Inflammatory macrophage (primary cell): ENCODE measurements around the gene PSD4.

ENCODE experiments used
- DNase-seq, 2 donors: peaks; one replicate each; pipeline ENCODE4 v3.0.0-alpha.2; 2020 to 2022

PSD4 gene

DNA sequence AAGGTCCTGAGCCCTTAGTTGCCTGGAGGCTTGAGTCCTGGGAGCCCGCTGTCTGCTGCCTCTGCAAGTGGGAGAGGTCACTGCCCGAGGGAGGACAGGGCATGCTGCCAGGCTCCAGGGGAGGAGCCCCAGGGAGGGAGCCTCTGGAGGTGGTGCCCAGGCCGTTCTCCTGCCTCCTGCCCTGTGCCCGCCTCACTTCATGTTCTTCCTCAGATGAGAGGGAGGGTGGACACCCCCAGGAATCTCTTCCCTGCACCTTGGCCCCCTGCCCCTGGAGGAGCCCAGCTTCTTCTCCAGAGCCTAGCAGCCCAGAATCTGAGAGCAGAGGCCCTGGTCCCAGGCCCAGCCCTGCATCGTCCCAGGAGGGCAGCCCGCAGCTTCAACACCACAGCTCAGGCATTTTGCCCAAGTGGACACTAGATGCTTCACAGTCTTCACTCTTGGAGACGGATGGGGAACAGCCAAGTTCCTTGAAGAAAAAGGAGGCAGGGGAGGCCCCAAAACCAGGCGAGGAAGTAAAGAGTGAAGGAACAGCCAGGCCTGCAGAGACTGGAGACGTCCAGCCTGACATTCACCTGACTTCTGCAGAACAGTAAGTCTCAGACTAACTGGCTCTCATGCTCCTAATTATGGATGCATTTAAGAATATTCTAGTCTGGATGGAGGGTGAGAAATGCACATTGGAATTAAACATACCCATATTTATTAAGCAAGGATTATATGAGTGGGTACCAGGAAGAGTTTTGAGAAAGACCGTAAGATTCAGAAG, 12.1 kb downstream of the PSD4 start:
- DNase-seq: no peak

DNA sequence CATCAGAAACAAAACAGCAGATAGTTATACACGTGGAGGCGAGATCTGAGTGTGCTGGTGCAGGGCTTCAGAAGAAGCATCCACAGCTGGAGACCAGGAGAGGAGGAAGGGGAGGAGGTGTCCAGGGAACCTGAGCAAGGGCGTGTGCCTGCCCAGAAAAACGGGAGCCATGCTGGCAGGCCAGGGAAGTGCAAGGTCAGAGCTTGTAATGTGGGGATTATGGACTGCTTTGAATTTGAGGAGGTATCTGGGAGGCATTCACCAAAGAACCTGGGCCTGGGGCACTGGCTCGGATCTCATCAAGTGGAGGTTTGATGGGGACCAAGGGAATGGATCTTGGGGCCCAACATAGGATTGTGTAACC, 12.6 kb downstream of the PSD4 start:
- no peak for DNase-seq

DNA sequence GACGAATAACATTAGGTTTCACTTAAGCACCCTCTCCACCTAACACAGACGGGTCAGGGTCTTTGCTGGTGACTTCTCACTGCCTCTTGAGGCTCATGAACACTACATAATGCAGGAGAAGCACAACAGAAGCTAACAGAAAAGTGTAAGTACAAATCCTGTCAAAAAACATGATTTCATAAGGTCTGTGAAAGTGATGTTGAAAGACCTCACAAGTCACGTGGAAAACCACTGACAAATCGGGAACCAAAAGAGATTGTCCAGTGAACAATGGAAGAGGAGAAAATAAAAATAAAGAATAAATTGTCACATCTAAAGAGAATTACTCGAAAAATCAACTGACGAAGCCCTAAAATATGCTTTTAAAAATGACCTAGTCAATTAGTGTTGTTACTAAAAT, 14.0 kb downstream of the PSD4 start:
- peak; percentile 71 to 83 for DNase-seq

GRCh38 chr2:113190871-113191270, 17.1 kb downstream of the PSD4 start:
- DNase-seq: peak; percentile 43 to 50

DNA sequence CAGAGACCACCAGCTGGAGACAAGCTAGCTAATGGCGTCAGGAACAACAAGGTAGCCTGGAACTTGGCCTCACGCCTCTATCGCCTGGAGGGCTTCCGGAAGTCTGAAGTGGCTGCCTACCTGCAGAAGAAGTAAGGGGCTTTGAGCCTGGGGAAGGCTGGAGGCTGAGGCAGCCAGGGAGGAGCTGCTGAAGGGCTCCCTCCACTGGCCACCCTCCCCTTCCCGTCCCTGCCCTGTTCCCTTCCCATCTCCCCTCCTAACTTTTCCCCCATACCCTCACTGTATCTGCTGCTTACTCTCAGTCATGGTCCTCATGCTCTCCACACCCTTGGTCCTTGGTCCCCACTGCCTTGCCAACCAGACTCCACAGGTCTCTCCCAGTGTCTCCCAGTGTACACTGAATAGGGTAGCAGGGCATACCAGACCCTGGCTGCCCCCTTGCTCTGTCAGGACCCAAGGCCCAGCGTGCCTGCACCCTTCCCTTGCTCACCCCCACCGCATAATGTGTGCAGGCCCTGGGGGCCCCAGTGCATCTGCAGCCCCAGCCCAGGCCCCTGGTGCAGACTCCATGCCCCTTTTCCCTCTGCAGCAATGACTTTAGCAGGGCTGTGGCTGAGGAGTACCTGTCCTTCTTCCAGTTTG, 18.8 kb downstream of the PSD4 start:
- no peak for DNase-seq

DNA sequence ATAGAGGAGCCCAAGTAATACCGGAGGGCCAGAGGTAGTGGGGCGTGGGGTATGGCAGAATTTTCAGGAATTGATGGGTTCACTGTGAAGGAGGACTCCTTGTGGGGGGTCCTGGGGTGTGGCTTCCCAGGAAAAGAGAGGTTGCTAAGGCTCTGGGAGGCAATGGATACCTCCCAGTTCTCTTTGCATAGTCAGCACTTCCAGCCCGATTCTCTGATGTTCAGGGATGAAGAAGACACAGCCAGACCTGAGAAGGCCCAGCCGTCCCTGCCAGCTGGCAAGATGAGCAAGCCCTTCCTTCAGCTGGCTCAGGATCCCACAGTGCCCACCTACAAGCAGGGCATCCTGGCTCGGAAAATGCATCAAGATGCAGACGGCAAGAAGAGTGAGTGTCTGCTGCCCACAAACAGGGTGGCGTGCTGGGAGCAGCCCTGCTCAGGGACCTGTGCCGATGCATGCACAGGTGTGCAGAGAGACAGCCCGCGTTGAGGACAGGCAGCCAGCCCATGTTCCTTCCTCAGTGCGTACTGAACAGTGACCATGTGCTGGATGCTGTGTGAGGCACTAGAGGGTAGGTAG, 22.2 kb downstream of the PSD4 start:
- no peak for DNase-seq

- DNase-seq: no peak
Measured at GRCh38 chr2:113196839-113197238, 23.1 kb downstream of the PSD4 start.

DNA sequence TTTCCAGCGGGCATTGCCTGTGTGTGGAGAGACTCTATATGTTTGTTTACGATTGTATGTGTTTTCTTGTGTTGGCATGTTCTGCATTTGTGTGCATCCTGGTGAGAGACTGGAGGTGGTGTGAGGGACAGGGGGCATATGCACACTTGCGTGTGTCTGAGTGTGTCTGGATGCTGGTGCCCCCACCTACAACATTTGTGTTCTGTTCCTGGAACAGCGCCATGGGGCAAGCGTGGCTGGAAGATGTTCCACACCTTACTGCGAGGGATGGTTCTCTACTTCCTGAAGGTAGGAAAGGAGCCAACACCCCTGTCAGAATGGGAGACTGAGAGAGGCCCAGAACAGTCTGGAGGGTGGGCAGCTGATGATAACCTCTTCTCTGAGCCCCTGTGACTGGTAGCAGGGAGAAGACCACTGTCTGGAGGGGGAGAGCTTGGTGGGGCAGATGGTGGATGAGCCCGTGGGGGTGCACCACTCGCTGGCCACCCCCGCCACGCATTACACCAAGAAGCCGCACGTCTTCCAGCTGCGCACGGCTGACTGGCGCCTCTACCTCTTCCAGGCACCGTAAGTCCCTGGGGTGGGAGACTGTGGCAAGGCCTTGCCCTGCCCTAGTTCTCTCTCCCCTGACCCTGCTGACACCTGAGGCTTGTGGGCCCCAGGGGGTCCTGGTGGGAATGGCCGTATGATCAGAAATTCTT, 23.7 kb downstream of the PSD4 start:
- no peak for DNase-seq

DNA sequence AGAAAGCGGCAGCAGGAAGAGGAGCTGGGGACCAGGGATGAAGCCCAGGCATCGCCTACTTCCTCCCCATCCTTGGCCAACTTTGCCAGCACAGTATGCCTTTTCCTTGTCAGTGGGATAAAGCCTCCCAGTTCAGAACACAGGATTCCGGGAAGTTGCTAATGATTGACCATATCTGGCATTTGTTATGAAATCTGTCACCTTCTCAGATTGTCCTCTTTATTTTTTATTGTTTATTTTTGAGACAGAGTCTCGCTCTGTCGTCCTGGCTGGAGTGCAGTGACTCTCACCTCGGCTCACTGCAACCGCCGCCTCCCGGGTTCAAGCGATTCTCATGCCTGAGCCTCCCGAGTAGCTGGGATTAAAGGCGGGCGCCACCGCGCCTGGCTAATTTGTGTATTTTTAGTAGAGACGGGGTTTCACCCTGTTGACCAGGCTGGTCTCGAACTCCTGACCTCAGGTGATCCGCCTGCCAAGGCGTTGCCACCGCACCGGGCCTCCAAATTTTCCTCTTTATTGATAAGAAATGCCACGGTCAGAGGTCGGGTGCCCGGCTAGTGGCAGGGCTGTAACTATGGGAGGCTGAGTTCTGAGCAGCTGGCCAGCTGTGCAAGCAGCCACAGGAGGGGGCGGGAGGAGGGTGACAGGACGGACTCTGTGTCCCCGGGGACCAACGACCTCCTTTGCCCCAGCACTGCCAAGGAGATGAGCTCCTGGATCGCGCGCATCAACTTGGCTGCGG, 24.4 kb downstream of the PSD4 start:
- peak in 1 of 2 donors; percentile 14 for DNase-seq

DNA sequence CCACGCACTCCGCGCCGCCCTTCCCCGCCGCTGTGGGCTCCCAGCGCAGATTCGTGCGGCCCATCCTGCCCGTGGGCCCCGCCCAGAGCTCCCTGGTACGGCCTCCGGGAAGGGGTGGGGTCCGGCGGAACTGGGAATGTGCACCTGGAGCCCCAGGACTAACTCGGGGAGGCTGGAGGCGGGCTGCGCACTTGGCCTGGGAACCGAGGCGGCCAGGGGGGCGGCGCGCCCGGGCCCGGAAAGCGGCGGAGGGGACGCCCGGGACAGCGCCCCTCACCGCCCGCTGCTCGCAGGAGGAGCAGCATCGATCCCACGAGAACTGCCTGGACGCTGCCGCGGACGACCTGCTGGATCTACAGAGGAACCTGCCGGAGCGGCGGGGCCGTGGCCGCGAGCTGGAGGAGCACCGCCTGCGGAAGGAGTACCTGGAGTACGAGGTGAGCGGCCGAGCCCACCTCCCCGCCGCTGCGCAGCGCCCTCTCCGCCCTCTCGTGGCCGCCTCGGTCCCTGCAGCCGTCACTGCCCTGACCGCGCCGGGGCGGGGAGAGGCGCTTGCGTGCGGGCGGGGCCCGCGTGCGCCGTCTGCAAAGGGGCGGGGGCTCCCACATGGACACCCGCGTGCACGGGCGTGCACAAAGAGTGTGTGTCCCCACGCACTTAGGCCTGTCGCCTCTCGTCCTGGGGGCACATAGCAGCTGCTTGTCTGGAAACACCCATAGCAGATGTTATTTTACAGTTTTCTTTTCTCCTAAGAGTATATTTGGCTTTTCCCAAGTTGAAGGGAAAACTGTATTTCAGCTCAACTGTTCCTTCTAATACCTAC, 25.2 kb downstream of the PSD4 start:
- peak; percentile 71 to 79 for DNase-seq

DNA sequence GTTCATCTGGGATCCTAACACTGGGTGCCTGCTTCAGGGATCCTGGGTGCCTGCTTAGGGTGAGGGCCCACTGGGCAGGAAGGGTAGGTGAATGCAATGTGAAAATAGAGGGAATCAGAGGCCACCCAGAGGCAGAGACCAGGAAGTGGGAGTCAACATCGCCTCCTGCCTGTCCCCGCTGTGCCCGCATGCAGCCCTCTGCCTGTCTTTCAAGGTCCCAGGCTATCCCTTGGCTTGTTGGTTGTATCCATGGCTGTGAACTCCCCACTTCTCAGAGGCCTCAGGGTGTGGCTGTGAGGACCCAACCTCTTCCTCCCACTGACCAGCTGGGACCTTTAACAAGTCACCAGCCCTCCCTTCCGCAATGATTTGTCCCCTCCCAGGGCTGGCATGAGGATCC, 26.5 kb downstream of the PSD4 start:
- no peak for DNase-seq

GRCh38 chr2:113200736-113201490, 27.1 kb downstream of the PSD4 start:
- DNase-seq: no peak

DNA sequence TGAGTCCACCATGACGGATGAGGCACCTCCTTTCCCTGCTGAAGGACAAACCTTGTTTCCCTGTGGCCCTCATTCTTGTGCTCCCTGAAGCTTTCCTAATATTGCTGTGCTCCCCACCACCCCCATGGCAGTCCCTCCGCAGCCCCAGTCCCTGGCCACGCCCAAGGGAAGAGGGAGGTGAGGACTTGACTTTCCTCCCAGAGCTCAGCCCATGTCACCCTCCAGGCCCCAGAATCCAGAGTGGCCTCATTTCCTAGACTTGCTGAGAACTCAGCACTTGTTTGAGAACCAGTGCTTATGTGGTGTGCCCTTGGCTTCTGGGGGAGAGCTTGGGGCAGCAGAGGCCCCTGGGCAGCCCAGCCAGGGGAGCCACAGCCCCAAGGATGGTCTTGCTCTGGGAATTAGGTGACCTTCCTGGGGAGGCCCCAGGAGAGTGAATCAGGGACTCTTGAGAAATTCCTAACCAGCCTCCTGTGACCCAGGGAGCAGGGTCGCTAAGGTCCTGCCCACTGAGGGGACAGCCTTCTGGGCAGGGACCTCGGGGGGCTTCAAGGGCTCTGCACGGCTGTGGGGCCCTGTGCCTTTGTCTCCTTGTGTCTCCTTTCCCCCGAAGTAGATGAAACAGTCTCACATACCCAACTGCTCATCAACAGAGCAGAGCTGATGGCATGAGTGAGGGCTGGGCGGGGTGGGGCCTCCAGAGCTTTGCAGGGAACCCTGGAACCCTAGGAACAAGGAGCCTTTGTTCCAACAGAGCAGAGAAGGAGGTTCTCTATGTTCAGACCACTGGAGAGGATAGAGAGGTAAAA, 27.9 kb downstream of the PSD4 start:
- no peak for DNase-seq

DNA sequence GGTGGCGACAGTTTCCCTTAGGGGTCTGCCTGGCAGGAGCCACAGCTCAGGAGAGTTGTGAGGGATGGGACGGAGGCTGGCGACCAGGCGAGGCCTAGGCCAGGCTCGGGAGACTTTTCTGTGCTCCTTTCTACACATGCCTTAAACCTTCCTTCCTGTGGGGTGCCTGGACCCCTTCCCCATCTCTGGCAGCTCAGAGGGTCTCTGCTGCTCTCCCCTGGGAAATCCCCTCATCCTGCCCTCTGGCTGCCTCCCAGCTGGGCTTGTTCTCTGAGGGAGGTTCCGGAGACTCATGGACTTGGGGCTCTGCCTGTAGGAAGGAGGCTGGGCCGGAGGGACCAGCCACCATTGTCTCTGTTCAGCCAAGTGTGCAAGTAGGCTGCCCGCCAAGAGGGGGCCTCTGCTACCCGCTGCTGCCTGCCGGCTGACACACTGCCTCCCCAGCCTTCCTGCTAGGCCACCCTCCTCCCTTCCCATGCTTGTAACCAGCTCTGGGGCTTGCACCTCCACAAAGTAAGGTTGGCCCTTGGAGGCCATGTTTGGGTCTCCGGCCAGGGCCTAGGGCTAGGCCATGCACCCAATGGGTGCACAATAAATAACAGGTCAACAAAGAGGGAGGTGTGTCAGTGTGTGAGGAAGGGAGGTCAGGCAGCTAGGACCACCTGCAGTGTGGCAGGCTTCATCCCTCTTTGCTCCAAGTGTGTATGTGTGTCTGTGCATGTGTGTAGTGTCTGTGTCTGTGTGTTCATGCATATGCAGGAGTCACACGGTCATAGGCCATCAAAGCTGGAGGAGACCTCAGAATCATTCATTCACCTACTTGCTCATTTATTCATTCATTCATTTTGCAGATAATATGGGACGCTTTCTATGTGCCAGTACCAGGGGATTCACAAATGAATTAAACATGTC, 28.8 kb downstream of the PSD4 start:
- DNase-seq: no peak

DNA sequence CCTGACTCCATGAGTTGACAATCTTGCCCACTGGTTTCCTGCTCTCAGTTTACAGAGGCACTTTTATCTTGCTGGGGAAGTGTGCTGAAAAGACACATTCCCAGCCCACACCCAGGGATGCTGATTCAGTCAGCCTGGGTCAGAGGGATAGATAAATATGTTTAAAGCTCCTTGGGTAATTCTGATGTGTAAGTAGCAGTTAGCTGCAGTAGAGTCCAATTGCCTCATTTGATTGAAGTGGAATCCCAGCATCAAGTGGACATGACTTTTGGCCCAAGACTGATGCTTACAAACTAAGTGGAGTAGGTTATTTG, 29.4 kb downstream of the PSD4 start:
- DNase-seq: no peak

DNA sequence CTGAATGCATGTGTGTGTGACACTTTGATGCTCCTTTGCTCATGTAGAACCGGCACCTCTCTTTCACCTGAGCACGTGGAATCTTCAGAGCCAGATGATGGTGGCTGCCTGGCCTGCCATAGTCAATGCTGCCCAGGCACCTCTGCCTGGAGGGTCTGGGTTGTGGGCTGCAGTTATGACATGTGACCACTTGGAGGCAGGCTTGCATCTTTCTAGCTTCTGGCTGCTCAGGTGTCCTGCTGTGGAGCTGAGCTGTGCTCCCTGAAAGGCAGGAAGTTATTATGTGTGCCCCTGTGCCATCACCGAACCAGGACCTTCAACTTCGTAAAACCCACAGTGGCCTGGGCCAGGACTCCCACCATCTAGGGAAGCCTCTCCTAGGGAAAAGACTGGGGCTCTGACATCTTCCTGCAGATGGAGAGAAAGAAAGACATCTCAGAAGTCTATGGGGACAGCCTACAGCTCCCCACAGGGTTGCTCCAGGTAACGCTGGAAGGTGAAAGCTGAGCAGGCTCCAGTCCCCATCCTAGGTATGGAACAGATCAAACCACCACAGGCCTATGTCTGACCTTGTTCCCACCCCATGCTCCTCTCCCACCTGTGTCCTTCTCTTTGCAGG, 30.2 kb downstream of the PSD4 start:
- peak; percentile 69 to 71 for DNase-seq

GRCh38 chr2:113206251-113206650, 32.5 kb downstream of the PSD4 start:
- DNase-seq: no peak

DNA sequence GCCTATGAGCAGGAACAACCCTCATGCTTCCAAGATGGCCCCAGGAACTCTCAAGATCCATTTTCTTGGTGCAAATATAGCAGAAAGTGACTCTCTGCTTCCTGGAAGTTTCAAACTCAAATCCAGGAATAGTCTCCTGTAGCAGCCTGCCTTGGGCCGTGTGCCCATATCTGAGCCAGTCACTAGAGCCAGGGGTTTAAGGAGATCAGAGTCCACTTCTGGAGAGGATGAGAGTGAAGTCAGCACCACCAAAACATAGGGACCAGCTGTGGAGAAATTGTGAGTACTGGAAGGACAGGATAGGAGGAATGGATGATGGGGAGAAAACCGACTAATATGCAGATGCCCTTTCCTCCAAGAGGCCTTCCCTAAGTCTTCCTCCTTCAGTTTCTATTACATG, 33.2 kb downstream of the PSD4 start:
- DNase-seq: no peak

- no peak for DNase-seq
Measured at GRCh38 chr2:113208396-113208795, 34.6 kb downstream of the PSD4 start.
